Measurements from ENCODE around the gene ADAMTSL3.

DNA sequence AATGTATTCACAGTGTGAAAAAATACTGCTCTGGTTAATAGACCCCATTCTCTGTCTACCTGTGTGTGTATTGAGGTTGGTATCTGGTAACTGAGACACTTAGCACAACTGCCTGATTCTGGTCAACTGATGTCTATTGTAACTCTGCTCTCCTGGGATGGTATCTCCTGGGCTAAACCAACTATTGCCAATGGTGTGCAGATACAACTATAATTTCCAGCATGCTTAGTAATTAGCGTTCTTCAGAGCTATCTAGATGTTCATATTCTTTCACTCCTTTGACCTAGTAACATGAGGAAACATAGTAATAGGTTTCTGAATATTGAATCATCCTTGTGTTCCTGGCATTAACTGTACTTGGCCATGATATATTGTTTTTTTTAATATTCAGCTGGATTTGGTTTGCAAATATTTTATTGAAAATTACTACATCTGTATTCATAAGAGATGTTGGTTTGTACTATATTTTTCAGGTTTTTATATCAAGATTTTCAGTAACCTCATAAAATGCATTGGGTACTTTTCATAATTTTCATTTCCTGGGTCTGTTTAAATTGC is 16.8 kb downstream of the ADAMTSL3 start:
- TF ChIP-seq L3MBTL2 (conservative IDR thresholded peaks at IDR 0.05) (no peak), SUZ12 (IDR thresholded peaks at IDR 0.05) (no peak), NFRKB (IDR thresholded peaks at IDR 0.05) (no peak), HDGF (IDR thresholded peaks at IDR 0.05; ENCODE audit: borderline replicate concordance) (no peak), FOXA1 (IDR thresholded peaks at IDR 0.05) (no peak), ARNT (IDR thresholded peaks at IDR 0.05) (no peak), ZNF384 (IDR thresholded peaks at IDR 0.05) (no peak), ELF4 (IDR thresholded peaks at IDR 0.05) (no peak)

Data from HEK293T (cell line).